ENCODE data around the gene UGT1A7.
"Not testable (repeated sequence)": the region's sequence is repeated elsewhere in the genome, so short reads cannot be mapped to it uniquely, and the experiment has no call there.

UGT1A7 gene

GRCh38 chr2:233681521-233682099 lies at the start of gene UGT1A7:
UGT1A7 (plus strand) TSS chr2:233681901; CDS start chr2:233681938, 37 bp downstream.
- DNase-seq (ENCODE audit: low read depth in 2 of 2), result no peak

- DNase-seq (ENCODE audit: low read depth in 2 of 2), result not testable (repeated sequence)
Measured at GRCh38 chr2:233636306-233636705, 45.4 kb upstream of the UGT1A7 start, which contains the start of gene UGT1A10. UGT1A10 (plus strand) TSS chr2:233636448; CDS start chr2:233636523, 75 bp downstream.

- DNase-seq (ENCODE audit: low read depth in 2 of 2), result no peak
Measured at GRCh38 chr2:233638836-233639235, 42.9 kb upstream of the UGT1A7 start.

GRCh38 chr2:233639860-233640259 lies 41.8 kb upstream of the UGT1A7 start:
- DNase-seq (ENCODE audit: low read depth in 2 of 2), result no peak

GRCh38 chr2:233643128-233643527 lies 38.6 kb upstream of the UGT1A7 start:
- DNase-seq (ENCODE audit: low read depth in 2 of 2), result no peak

- DNase-seq (ENCODE audit: low read depth in 2 of 2), result not testable (repeated sequence)
Measured at GRCh38 chr2:233646033-233646432, 35.7 kb upstream of the UGT1A7 start.

- DNase-seq (ENCODE audit: low read depth in 2 of 2), result no peak
Measured at GRCh38 chr2:233650981-233651380, 30.7 kb upstream of the UGT1A7 start.

- no peak for DNase-seq (ENCODE audit: low read depth in 2 of 2)
Measured at GRCh38 chr2:233651430-233651829, 30.3 kb upstream of the UGT1A7 start.

- no peak for DNase-seq (ENCODE audit: low read depth in 2 of 2)
Measured at GRCh38 chr2:233654501-233654900, 27.2 kb upstream of the UGT1A7 start.

GRCh38 chr2:233655043-233655442 lies 26.7 kb upstream of the UGT1A7 start:
- no peak for DNase-seq (ENCODE audit: low read depth in 2 of 2)

GRCh38 chr2:233655943-233656342 lies 25.8 kb upstream of the UGT1A7 start:
- not testable (repeated sequence) for DNase-seq (ENCODE audit: low read depth in 2 of 2)

- DNase-seq (ENCODE audit: low read depth in 2 of 2), result no peak
Measured at GRCh38 chr2:233656443-233656842, 25.3 kb upstream of the UGT1A7 start.

- DNase-seq (ENCODE audit: low read depth in 2 of 2), result no peak
Measured at GRCh38 chr2:233658610-233659009, 23.1 kb upstream of the UGT1A7 start.

- no peak for DNase-seq (ENCODE audit: low read depth in 2 of 2)
Measured at GRCh38 chr2:233663911-233664310, 17.8 kb upstream of the UGT1A7 start.

- DNase-seq (ENCODE audit: low read depth in 2 of 2), result no peak
Measured at GRCh38 chr2:233668605-233669260, 13.0 kb upstream of the UGT1A7 start.

GRCh38 chr2:233671290-233672161 lies 10.2 kb upstream of the UGT1A7 start, which contains the start of gene UGT1A9:
UGT1A9 (plus strand) TSS chr2:233671898; CDS start chr2:233671935, 37 bp downstream.
- DNase-seq (ENCODE audit: low read depth in 2 of 2), result no peak

- no peak for DNase-seq (ENCODE audit: low read depth in 2 of 2)
Measured at GRCh38 chr2:233672886-233673285, 8.8 kb upstream of the UGT1A7 start.

GRCh38 chr2:233673896-233674295 lies 7.8 kb upstream of the UGT1A7 start:
- DNase-seq (ENCODE audit: low read depth in 2 of 2), result no peak

GRCh38 chr2:233674314-233674713 lies 7.4 kb upstream of the UGT1A7 start:
- DNase-seq (ENCODE audit: low read depth in 2 of 2), result no peak

- DNase-seq (ENCODE audit: low read depth in 2 of 2), result no peak
Measured at GRCh38 chr2:233674995-233675394, 6.7 kb upstream of the UGT1A7 start.

- DNase-seq (ENCODE audit: low read depth in 2 of 2), result no peak
Measured at GRCh38 chr2:233676046-233676445, 5.7 kb upstream of the UGT1A7 start.

- DNase-seq (ENCODE audit: low read depth in 2 of 2), result no peak
Measured at GRCh38 chr2:233679196-233679595, 2.5 kb upstream of the UGT1A7 start.
